DOHH2 (cell line): ENCODE data around the gene ZNF841.

ENCODE experiments used
- H3F3A ChIP-seq: fragments of 200-600 bp; sonication (generic), shearing (Covaris generic); 2 replicates; pipeline ENCODE4 v1.6.0; 2016; ENCODE audit warnings: antibody characterized with exemption, mild to moderate bottlenecking; ENCODE audit not compliant: control insufficient read depth, insufficient read depth
- H3K27ac ChIP-seq: fragments of 200-600 bp; sonication (generic); 2 replicates; pipeline ENCODE4 v1.5.1; 2014; ENCODE audit warnings: low read depth, mild to moderate bottlenecking, low read length, moderate library complexity
- H3K27me3 ChIP-seq: fragments of 200-600 bp; sonication (generic); 2 replicates; pipeline ENCODE4 v1.6.1; 2014; ENCODE audit warnings: mild to moderate bottlenecking, low read length, mixed read lengths; ENCODE audit not compliant: control insufficient read depth
- H3K36me3 ChIP-seq: fragments of 200-600 bp; sonication (generic); 2 replicates; pipeline ENCODE4 v1.6.1; 2014; ENCODE audit warnings: mild to moderate bottlenecking, low read length, moderate library complexity, mixed read lengths; ENCODE audit not compliant: control insufficient read depth
- H3K4me1 ChIP-seq: fragments of 200-600 bp; sonication (generic); 2 replicates; pipeline ENCODE4 v1.6.1; 2014; ENCODE audit warnings: mild to moderate bottlenecking, low read length, mixed read lengths; ENCODE audit not compliant: control insufficient read depth
- H3K4me2 ChIP-seq: fragments of 200-600 bp; sonication (generic); 2 replicates; pipeline ENCODE4 v1.6.0; 2014; ENCODE audit warnings: mild to moderate bottlenecking, low read length, moderate library complexity
- H3K4me3 ChIP-seq: fragments of 200-600 bp; sonication (generic); 2 replicates; pipeline ENCODE4 v1.5.1; 2014; ENCODE audit warnings: mild to moderate bottlenecking, low read length, mixed read lengths
- H3K79me2 ChIP-seq: fragments of 200-600 bp; sonication (generic); 2 replicates; pipeline ENCODE4 v1.6.1; 2014; ENCODE audit warnings: mild to moderate bottlenecking, low read length, mixed read lengths; ENCODE audit not compliant: control insufficient read depth
- H3K9me2 ChIP-seq: fragments of 200-600 bp; sonication (generic); replicated peaks from 2 replicates; pipeline ENCODE4 v1.6.1; 2014; ENCODE audit warnings: mild to moderate bottlenecking, low read length, mixed read lengths; ENCODE audit not compliant: control insufficient read depth
- H3K9me3 ChIP-seq: fragments of 200-600 bp; sonication (generic); 2 replicates; pipeline ENCODE4 v1.6.1; 2014; ENCODE audit warnings: antibody characterized with exemption, low read length, mixed read lengths; ENCODE audit not compliant: control insufficient read depth, insufficient read depth
- H4K20me1 ChIP-seq: fragments of 200-600 bp; sonication (generic); 2 replicates; pipeline ENCODE4 v1.6.0; 2014; ENCODE audit warnings: low read depth, mild to moderate bottlenecking, antibody characterized with exemption, low read length, moderate library complexity; ENCODE audit not compliant: control insufficient read depth, insufficient read depth
- EZH2phosphoT487 ChIP-seq: fragments of 200-600 bp; sonication (generic); IDR thresholded peaks from 2 replicates; pipeline ENCODE4 v1.6.1; 2017; ENCODE audit warnings: borderline replicate concordance, mild to moderate bottlenecking, antibody characterized with exemption, low read length, moderate library complexity, mixed read lengths
- TF ChIP-seq, protein P1 (sequence below): fragments of 200-600 bp; sonication (generic); IDR thresholded peaks from one replicate; pipeline ENCODE4 v1.5.1; 2014; ENCODE audit warnings: antibody characterized with exemption, mild to moderate bottlenecking, low read depth, low read length; ENCODE audit not compliant: poor library complexity, severe bottlenecking

Gene ZNF841

DNA sequence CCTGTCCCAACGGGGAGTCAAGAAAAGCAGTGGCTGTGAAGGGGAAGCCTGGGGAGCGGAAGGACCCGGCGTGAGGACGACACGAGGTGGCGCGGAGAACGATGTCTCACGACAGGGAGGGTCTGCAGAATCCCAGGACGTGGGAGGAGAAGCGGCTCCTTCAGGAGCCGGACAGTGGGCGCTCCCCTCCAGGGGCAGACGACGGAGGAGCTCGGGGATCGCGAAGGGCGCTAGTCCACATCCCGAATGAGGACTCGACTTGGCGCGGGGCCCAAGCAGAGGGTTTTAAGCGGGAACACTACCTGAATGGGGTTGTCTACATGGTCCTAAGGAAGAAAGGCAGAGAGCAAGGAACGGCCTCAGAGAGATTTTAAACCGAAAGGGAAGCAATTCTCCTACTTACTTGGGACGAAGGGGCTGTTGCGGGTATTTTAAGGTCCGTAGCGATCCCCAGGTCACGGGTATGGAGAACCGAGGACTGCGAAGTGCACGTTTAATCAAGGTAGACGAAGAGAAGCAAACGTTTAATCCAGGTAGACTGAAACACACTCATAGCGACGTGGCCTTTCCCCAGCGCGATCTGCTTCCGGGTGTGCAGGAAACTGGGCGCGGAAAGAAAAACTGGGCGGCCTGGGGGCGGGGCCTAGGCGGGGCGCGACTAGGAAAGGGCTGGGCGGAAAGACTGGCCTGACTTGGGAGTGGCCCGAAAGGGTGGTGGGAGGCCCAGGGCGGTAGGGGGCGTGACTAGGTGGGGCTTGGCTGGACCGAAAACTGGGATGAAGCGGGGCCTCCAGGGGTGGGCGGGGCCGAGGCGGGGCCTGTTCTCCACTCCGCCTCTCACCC is at the start of gene ZNF841:
Gene ZNF841 (minus strand): TSS at position 594 of the 843 bp plus-strand sequence. CDS start 10,964 bp downstream, outside the sequence.
- peak within 1 kb of the TSS; percentile 58 for H3K4me2 ChIP-seq
- no peaks in the 10 kb centered on the region for H3F3A ChIP-seq
- TF ChIP-seq EZH2phosphoT487, result no peak
- TF ChIP-seq, protein P1, sequence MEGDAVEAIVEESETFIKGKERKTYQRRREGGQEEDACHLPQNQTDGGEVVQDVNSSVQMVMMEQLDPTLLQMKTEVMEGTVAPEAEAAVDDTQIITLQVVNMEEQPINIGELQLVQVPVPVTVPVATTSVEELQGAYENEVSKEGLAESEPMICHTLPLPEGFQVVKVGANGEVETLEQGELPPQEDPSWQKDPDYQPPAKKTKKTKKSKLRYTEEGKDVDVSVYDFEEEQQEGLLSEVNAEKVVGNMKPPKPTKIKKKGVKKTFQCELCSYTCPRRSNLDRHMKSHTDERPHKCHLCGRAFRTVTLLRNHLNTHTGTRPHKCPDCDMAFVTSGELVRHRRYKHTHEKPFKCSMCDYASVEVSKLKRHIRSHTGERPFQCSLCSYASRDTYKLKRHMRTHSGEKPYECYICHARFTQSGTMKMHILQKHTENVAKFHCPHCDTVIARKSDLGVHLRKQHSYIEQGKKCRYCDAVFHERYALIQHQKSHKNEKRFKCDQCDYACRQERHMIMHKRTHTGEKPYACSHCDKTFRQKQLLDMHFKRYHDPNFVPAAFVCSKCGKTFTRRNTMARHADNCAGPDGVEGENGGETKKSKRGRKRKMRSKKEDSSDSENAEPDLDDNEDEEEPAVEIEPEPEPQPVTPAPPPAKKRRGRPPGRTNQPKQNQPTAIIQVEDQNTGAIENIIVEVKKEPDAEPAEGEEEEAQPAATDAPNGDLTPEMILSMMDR, result no peak
- no peaks in the 10 kb centered on the region for H4K20me1 ChIP-seq
- H3K79me2 ChIP-seq, result no peaks in the 10 kb centered on the region
- peaks cover 4% of the 10 kb centered on the region for H3K4me1 ChIP-seq
- peak within 1 kb of the TSS; percentile 70 for H3K4me3 ChIP-seq
- no peak within 1 kb of the TSS for H3K27ac ChIP-seq
- no peaks in the 10 kb centered on the region for H3K36me3 ChIP-seq
- peaks cover 42% of the 10 kb centered on the region for H3K9me3 ChIP-seq
- no peaks in the 10 kb centered on the region for H3K9me2 ChIP-seq
- H3K27me3 ChIP-seq, result no peaks in the 10 kb centered on the region

DNA sequence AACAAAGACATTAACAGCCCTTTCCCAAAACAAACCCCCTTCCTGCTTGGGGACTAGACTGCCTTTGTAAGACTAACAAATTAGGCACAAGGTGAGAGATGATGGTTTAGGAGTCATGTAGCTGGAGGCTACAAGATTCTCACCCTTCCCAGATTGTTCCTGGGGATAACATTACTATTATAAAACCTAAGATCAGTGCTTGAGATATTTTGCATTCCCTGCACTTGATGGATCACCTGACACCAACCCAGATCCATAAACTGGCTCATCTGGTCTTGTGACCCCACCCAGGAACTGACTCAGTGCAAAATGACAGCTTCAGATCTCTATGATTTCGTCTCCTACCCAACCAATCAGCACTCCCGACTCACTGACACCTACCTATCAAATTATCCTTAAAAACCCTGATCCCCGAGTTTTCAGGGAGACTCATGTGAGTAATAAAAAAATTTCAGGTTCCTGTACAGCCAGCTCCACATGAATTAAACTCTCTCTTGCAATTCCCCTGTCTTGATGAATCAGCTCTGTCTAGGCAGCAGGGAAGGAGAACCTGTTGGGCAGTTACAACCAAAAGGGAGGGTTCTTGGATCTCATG is 46.5 kb upstream of the ZNF841 start:
- Histone ChIP-seq H3K4me1 (peaks cover 16% of the 10 kb centered on the region), H3K79me2 (peaks cover 23% of the 10 kb centered on the region), H3K27me3 (no peaks in the 10 kb centered on the region), H3K9me3 (peaks cover 13% of the 10 kb centered on the region), H3K9me2 (no peaks in the 10 kb centered on the region), H4K20me1 (no peaks in the 10 kb centered on the region), H3K4me3 (no peak overlapping the region), H3F3A (peaks cover 3% of the 10 kb centered on the region; the same call in 1 of the 2 replicates), H3K27ac (no peak overlapping the region), H3K4me2 (no peak overlapping the region), H3K36me3 (peaks cover 4% of the 10 kb centered on the region; the same call in 1 of the 2 replicates)
- TF ChIP-seq, protein P1, result no peak

DNA sequence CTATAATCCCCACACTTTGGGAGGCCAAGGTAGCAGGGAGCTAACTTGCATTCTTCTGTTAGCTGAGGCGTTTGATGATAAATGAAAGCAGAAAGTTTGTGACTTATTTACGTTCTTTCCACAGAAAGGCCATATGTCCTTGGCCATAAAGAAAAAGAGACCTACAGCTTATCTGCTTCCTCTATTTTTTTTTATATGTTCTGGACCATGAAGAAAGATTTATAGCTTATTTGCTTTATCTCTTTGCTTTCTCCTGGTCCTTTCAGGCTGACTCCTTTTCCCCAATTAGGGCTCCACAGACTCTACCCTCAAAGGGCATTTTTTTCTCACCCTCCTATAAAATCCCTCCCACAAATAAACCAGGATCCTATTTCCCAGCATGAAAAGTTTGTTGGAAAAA is 45.6 kb upstream of the ZNF841 start:
- peaks cover 29% of the 10 kb centered on the region for H3K79me2 ChIP-seq
- H3K36me3 ChIP-seq, result peaks cover 8% of the 10 kb centered on the region; the same call in 1 of the 2 replicates
- TF ChIP-seq EZH2phosphoT487, result no peak
- TF ChIP-seq, protein P1, result no peak
- no peak overlapping the region for H3K4me2 ChIP-seq
- peaks cover 3% of the 10 kb centered on the region; the same call in 1 of the 2 replicates for H3F3A ChIP-seq
- no peaks in the 10 kb centered on the region for H3K27me3 ChIP-seq
- no peak overlapping the region for H3K4me3 ChIP-seq
- no peak overlapping the region for H3K27ac ChIP-seq
- no peaks in the 10 kb centered on the region for H4K20me1 ChIP-seq
- H3K9me3 ChIP-seq, result peaks cover 19% of the 10 kb centered on the region
- no peaks in the 10 kb centered on the region for H3K9me2 ChIP-seq
- peaks cover 16% of the 10 kb centered on the region for H3K4me1 ChIP-seq
